Liver (tissue), 3 donors: Measurements from ENCODE around the gene DGKB.

ENCODE experiments used
- ATF3 ChIP-seq: IDR thresholded peaks from 2 replicates; pipeline ENCODE4 v1.6.1; 2016; ENCODE audit warnings: antibody characterized with exemption
- TF ChIP-seq, protein P1 (sequence below): fragments of 150-350 bp; IDR thresholded peaks from 2 replicates; pipeline ENCODE4 v1.5.1; 2017; ENCODE audit warnings: improper control_type of control experiment, low read depth, low read length; ENCODE audit not compliant: missing input control
- donor health status: healthy.
- donor health status: healthy.

DNA sequence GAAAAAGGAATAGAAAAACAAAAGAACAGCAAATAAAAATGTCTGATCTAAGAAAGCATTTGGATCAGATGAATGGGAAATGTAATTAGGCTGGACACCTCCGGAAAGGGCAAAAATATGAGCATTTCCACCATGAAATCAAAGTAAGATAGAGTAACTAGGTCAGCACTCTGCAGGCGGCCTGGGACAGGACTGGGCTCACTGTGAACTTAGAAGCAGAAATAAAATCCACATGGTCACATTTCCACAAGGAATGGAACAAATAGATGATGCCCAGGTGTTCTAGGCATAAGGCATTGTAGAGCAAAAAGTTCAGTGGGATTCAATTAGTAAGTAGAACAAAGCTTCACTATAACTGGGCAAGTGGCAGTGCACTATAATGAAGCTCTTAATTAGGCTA lies 703.2 kb downstream of the DGKB start:
- TF ChIP-seq ATF3, result no peak
- TF ChIP-seq, protein P1, sequence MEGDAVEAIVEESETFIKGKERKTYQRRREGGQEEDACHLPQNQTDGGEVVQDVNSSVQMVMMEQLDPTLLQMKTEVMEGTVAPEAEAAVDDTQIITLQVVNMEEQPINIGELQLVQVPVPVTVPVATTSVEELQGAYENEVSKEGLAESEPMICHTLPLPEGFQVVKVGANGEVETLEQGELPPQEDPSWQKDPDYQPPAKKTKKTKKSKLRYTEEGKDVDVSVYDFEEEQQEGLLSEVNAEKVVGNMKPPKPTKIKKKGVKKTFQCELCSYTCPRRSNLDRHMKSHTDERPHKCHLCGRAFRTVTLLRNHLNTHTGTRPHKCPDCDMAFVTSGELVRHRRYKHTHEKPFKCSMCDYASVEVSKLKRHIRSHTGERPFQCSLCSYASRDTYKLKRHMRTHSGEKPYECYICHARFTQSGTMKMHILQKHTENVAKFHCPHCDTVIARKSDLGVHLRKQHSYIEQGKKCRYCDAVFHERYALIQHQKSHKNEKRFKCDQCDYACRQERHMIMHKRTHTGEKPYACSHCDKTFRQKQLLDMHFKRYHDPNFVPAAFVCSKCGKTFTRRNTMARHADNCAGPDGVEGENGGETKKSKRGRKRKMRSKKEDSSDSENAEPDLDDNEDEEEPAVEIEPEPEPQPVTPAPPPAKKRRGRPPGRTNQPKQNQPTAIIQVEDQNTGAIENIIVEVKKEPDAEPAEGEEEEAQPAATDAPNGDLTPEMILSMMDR, result no peak
